ENCODE measurements around the gene NDST3.

The NDST3 gene

GRCh38 chr4:118193421-118193820 is 159.1 kb downstream of the NDST3 start:
- FAIRE-seq (no peak), DNase-seq (ENCODE audit: insufficient read length) (no peak)
- no peak for TF ChIP-seq POLR2A (IDR thresholded peaks at IDR 0.05; ENCODE audit: low read depth, low read length)
- TF ChIP-seq TAF1 (IDR thresholded peaks at IDR 0.05; ENCODE audit: borderline replicate concordance, low read depth, low read length), result no peak
- no peak for TF ChIP-seq POLR2AphosphoS5 (IDR thresholded peaks at IDR 0.05; ENCODE audit: low read depth, low read length)

GRCh38 chr4:118206627-118207026 is 172.3 kb downstream of the NDST3 start:
- no peak for FAIRE-seq
- TF ChIP-seq TAF1 (IDR thresholded peaks at IDR 0.05; ENCODE audit: borderline replicate concordance, low read depth, low read length) (no peak), POLR2A (IDR thresholded peaks at IDR 0.05; ENCODE audit: low read depth, low read length) (no peak), POLR2AphosphoS5 (IDR thresholded peaks at IDR 0.05; ENCODE audit: low read depth, low read length) (no peak)
- no peak for DNase-seq (ENCODE audit: insufficient read length)

GRCh38 chr4:118213101-118213500 is 178.8 kb downstream of the NDST3 start:
- no peak for TF ChIP-seq POLR2A (IDR thresholded peaks at IDR 0.05; ENCODE audit: low read depth, low read length)
- TF ChIP-seq POLR2AphosphoS5 (IDR thresholded peaks at IDR 0.05; ENCODE audit: low read depth, low read length), result no peak
- TF ChIP-seq TAF1 (IDR thresholded peaks at IDR 0.05; ENCODE audit: borderline replicate concordance, low read depth, low read length), result no peak
- no peak for DNase-seq (ENCODE audit: insufficient read length)
- FAIRE-seq, result no peak

GRCh38 chr4:118215826-118216225 is 181.5 kb downstream of the NDST3 start:
- DNase-seq (ENCODE audit: insufficient read length) (no peak), FAIRE-seq (no peak)
- no peak for TF ChIP-seq POLR2AphosphoS5 (IDR thresholded peaks at IDR 0.05; ENCODE audit: low read depth, low read length)
- no peak for TF ChIP-seq TAF1 (IDR thresholded peaks at IDR 0.05; ENCODE audit: borderline replicate concordance, low read depth, low read length)
- TF ChIP-seq POLR2A (IDR thresholded peaks at IDR 0.05; ENCODE audit: low read depth, low read length), result no peak

- FAIRE-seq (no peak), DNase-seq (ENCODE audit: insufficient read length) (no peak)
- TF ChIP-seq POLR2AphosphoS5 (IDR thresholded peaks at IDR 0.05; ENCODE audit: low read depth, low read length), result no peak
These were observed 187.0 kb downstream of the NDST3 start for GRCh38 chr4:118221227-118221800.

- FAIRE-seq, result peak; percentile 46
- no peak for TF ChIP-seq POLR2A (IDR thresholded peaks at IDR 0.05; ENCODE audit: low read depth, low read length)
- no peak for TF ChIP-seq POLR2AphosphoS5 (IDR thresholded peaks at IDR 0.05; ENCODE audit: low read depth, low read length)
- TF ChIP-seq TAF1 (IDR thresholded peaks at IDR 0.05; ENCODE audit: borderline replicate concordance, low read depth, low read length), result no peak
- no peak for DNase-seq (ENCODE audit: insufficient read length)
These were observed 190.1 kb downstream of the NDST3 start for GRCh38 chr4:118224243-118224829.

- DNase-seq (ENCODE audit: insufficient read length) (no peak), FAIRE-seq (no peak)
- TF ChIP-seq TAF1 (IDR thresholded peaks at IDR 0.05; ENCODE audit: borderline replicate concordance, low read depth, low read length), result no peak
- TF ChIP-seq POLR2A (IDR thresholded peaks at IDR 0.05; ENCODE audit: low read depth, low read length), result no peak
These were observed 191.2 kb downstream of the NDST3 start for GRCh38 chr4:118225511-118225910.

GRCh38 chr4:118226311-118227010 is 192.2 kb downstream of the NDST3 start:
- DNase-seq (ENCODE audit: insufficient read length), result no peak
- TF ChIP-seq POLR2AphosphoS5 (IDR thresholded peaks at IDR 0.05; ENCODE audit: low read depth, low read length), result no peak
- no peak for TF ChIP-seq TAF1 (IDR thresholded peaks at IDR 0.05; ENCODE audit: borderline replicate concordance, low read depth, low read length)
- no peak for FAIRE-seq

GRCh38 chr4:118235566-118236120 is 201.4 kb downstream of the NDST3 start:
- DNase-seq (ENCODE audit: insufficient read length), result no peak
- TF ChIP-seq TAF1 (IDR thresholded peaks at IDR 0.05; ENCODE audit: borderline replicate concordance, low read depth, low read length), result no peak
- TF ChIP-seq POLR2A (IDR thresholded peaks at IDR 0.05; ENCODE audit: low read depth, low read length), result no peak
- TF ChIP-seq POLR2AphosphoS5 (IDR thresholded peaks at IDR 0.05; ENCODE audit: low read depth, low read length), result no peak
- no peak for FAIRE-seq

GRCh38 chr4:118237531-118237930 is 203.2 kb downstream of the NDST3 start:
- FAIRE-seq, result no peak
- TF ChIP-seq TAF1 (IDR thresholded peaks at IDR 0.05; ENCODE audit: borderline replicate concordance, low read depth, low read length), result no peak
- TF ChIP-seq POLR2A (IDR thresholded peaks at IDR 0.05; ENCODE audit: low read depth, low read length), result no peak
- no peak for TF ChIP-seq POLR2AphosphoS5 (IDR thresholded peaks at IDR 0.05; ENCODE audit: low read depth, low read length)

GRCh38 chr4:118249890-118250289 is 215.6 kb downstream of the NDST3 start:
- DNase-seq (ENCODE audit: insufficient read length) (no peak), FAIRE-seq (no peak)
- TF ChIP-seq TAF1 (IDR thresholded peaks at IDR 0.05; ENCODE audit: borderline replicate concordance, low read depth, low read length), result no peak
- TF ChIP-seq POLR2AphosphoS5 (IDR thresholded peaks at IDR 0.05; ENCODE audit: low read depth, low read length), result no peak
- no peak for TF ChIP-seq POLR2A (IDR thresholded peaks at IDR 0.05; ENCODE audit: low read depth, low read length)

More at GRCh38 chr4:118237531-118237930, 203.2 kb downstream of the NDST3 start:
- no peak for DNase-seq (ENCODE audit: insufficient read length)

GRCh38 chr4:118254368-118254767 is 220.1 kb downstream of the NDST3 start:
- FAIRE-seq, result no peak
- TF ChIP-seq POLR2A (IDR thresholded peaks at IDR 0.05; ENCODE audit: low read depth, low read length), result no peak
- no peak for TF ChIP-seq TAF1 (IDR thresholded peaks at IDR 0.05; ENCODE audit: borderline replicate concordance, low read depth, low read length)
- TF ChIP-seq POLR2AphosphoS5 (IDR thresholded peaks at IDR 0.05; ENCODE audit: low read depth, low read length), result no peak
- no peak for DNase-seq (ENCODE audit: insufficient read length)

Data from GM12892 (cell line).